ENCODE measurements around the gene NTSR1.
"Not testable (repeated sequence)": the region's sequence is repeated elsewhere in the genome, so short reads cannot be mapped to it uniquely, and the experiment has no call there.

NTSR1 gene

GRCh38 chr20:62675156-62675876 is 33.3 kb upstream of the NTSR1 start:
- DNase-seq (ENCODE audit: low spot score), result no peak
- Histone ChIP-seq H3K27ac (no peak overlapping the region), H3K4me3 (no peak overlapping the region)
- TF ChIP-seq CTCF (IDR thresholded peaks at IDR 0.05), result no peak

GRCh38 chr20:62675877-62676260 is 32.8 kb upstream of the NTSR1 start:
- no peak overlapping the region for H3K27ac ChIP-seq
- DNase-seq (ENCODE audit: low spot score), result no peak
- no peak for TF ChIP-seq CTCF (IDR thresholded peaks at IDR 0.05)
- H3K4me3 ChIP-seq, result no peak overlapping the region

- no peak overlapping the region for H3K4me3 ChIP-seq
- DNase-seq (ENCODE audit: low spot score), result no peak
- H3K27ac ChIP-seq, result no peak overlapping the region
- no peak for TF ChIP-seq CTCF (IDR thresholded peaks at IDR 0.05)
Measured at GRCh38 chr20:62676976-62677375, 31.7 kb upstream of the NTSR1 start.

DNA sequence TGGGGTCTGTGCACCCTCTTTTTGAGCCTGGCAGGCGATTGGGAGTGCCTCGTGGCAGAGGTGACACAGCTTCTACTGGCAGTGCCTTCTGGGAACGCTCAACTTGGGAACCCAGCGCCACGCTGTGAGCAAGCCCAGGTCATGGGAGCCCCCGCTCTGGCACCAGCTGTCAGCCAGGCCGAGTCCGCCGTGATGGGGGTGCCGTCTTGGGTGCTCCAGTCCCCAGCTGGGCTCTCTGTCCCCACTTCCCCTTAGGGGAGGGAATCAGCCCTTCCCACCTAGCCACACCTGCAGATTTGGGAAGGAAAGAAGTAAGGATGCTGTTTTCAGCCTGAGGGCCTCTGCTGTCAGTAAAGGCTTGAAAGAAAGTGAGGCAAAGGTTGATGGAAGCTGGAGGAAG is 31.0 kb upstream of the NTSR1 start:
- no peak for TF ChIP-seq CTCF (IDR thresholded peaks at IDR 0.05)
- no peak overlapping the region for H3K27ac ChIP-seq
- no peak for DNase-seq (ENCODE audit: low spot score)
- no peak overlapping the region for H3K4me3 ChIP-seq

DNA sequence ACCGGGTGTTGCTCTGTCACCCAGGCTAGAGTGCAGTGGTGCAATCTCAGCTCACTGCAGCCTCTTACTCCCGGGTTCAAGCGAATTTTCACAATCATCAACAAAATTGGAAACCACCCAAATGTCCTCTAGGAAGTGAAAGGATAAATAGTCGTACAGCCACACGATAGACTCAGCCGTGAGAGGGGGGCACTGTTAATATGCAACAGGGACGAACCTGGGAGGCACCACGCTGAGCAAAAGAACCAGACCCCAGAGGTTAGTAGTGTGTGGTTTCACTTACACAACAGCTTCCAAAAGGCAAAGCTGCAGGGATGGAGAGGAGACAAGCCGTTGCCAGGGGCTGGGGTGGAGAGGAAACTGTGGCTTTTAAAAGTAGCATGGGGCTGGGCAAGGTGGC is 30.1 kb upstream of the NTSR1 start:
- Histone ChIP-seq H3K27ac (no peak overlapping the region), H3K4me3 (no peak overlapping the region)
- DNase-seq (ENCODE audit: low spot score), result no peak
- no peak for TF ChIP-seq CTCF (IDR thresholded peaks at IDR 0.05)

DNA sequence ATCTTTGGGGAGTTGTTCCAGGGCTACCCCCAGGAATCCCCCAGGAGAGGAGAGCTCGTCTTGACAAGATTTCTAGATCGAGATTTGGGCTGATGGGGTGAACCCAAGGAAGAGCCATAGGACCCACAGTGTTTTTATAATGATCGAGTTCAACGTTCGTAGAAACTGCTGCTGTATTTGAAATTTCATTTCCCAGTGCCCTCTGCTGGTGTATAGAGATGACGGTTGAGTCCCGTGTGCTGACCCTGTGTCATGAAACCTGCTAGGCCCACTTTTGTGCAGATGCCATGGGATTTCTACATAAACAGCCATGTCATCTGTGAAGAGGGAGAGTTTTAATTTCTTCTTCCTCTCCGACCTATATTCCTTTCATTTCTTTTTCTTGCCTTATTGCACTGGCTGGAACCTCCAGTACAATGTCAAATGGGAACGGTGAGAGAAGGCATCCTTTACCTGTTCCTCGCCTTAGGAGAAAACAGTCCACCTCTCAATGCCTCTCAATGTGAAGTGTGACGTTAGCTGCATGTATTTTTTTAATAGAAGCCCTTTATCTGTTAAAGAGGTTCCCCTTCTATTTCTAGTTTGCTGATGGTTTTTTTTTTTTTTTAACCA is 28.6 kb upstream of the NTSR1 start:
- H3K27ac ChIP-seq, result no peak overlapping the region
- no peak for TF ChIP-seq CTCF (IDR thresholded peaks at IDR 0.05)
- no peak overlapping the region for H3K4me3 ChIP-seq
- DNase-seq (ENCODE audit: low spot score), result no peak

GRCh38 chr20:62682912-62683517 is 25.6 kb upstream of the NTSR1 start:
- H3K27ac ChIP-seq, result no peak overlapping the region
- no peak for DNase-seq (ENCODE audit: low spot score)
- no peak overlapping the region for H3K4me3 ChIP-seq
- no peak for TF ChIP-seq CTCF (IDR thresholded peaks at IDR 0.05)

DNA sequence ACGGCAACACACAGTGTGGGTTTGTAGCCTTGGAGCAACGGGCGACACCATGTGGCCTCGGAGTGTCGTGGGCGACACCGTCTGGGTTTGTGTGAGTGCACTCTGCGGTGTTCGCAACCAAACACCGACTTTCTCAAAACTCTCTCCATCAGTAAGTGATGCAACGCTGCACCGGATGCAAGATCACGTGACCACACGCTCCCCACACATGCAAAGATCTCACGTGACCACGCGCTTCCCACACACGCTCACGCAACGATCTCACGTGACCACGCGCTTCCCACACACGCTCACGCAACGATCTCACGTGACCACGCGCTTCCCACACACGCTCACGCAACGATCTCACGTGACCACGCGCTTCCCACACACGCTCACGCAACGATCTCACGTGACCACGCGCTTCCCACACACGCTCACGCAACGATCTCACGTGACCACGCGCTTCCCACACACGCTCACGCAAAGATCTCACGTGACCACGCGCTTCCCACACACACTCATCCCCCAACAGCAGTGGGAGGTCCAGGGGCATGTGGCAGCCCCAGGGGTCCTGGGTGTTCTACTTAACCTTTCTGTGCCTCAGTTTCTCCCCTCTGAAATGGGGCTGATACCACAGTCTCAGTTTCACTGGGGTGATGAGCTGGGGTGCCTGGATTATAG is 24.8 kb upstream of the NTSR1 start:
- DNase-seq (ENCODE audit: low spot score); H3K4me3 ChIP-seq; H3K27ac ChIP-seq: not testable (repeated sequence)

All from coronary artery (tissue), 2 donors.